HCT116 (cell line): Measurements from ENCODE around the gene CDH13. TPM values are rescaled to one million over a fixed set of nuclear protein-coding genes. Genes with fewer than 3 reads are reported as not detected.

Experiments used
- ATAC-seq: fragments of 200-7000 bp; cut with Tn5 transposase; 2 replicates; pipeline ENCODE4 v1.9.1; 2020; ENCODE audit warnings: mild to moderate bottlenecking, moderate library complexity
- BruUV-seq: library from RNA; stranded (reverse); fragments of 400-500 nt; replicated peaks from 2 replicates; lab custom pipeline; 2021; lab: Mats Ljungman, UMichigan
- CTCF ChIA-PET: fragments of 300-600 bp; sonication (Branson Sonifier 250); formaldehyde crosslinking; loops from one replicate; lab custom pipeline; 2021; ENCODE audit warnings: antibody characterized with exemption; lab: Charles Lee
- POLR2A ChIA-PET: fragments of 300-600, 350-600 bp; sonication (Branson Sonifier 250); formaldehyde crosslinking; loops from one replicate; lab custom pipeline; 2021; ENCODE audit warnings: antibody characterized with exemption; lab: Charles Lee
- RAD21 ChIA-PET, 2 experiments: fragments of 300-600 bp; sonication (Branson Sonifier 250); formaldehyde crosslinking; loops; one replicate each; lab custom pipeline; 2023; ENCODE audit warnings: low total read pairs in 2 of 2; ENCODE audit not compliant: uncharacterized antibody in 2 of 2, unreplicated experiment in 2 of 2, low non-redundant PET in 1 of 2; lab: Charles Lee
- DNase-seq: peaks from one replicate; pipeline ENCODE4 v3.0.0-alpha.2; 2010; ENCODE audit warnings: low read depth, low spot score
- H2AFZ ChIP-seq: fragments of 200-600 bp; shearing (Covaris generic), sonication (generic); 2 replicates; pipeline ENCODE4 v1.6.1; 2017; ENCODE audit warnings: low read depth, mixed run types, mixed read lengths, antibody characterized with exemption, low read length; ENCODE audit not compliant: poor library complexity, severe bottlenecking
- H3K27ac ChIP-seq: 2 replicates; pipeline ENCODE4 v1.5.1; 2012; ENCODE audit warnings: low read depth, low read length
- H3K27me3 ChIP-seq: fragments of 200-600 bp; sonication (generic); 2 replicates; pipeline ENCODE4 v1.6.1; 2016; ENCODE audit warnings: mixed run types, low read length, mixed read lengths; ENCODE audit not compliant: insufficient read depth
- H3K36me3 ChIP-seq, 2 experiments: fragments of 200-500 bp in 1 of 2; fragments of 200-600 bp in 1 of 2; sonication (Bioruptor generic) in 1 of 2; sonication (generic) in 1 of 2; 2 replicates each; pipeline versions ENCODE4 v1.5.1 to v1.6.1; 2014 to 2016; ENCODE audit warnings: low read length in 2 of 2, inconsistent platforms in 1 of 2, mixed read lengths in 1 of 2, mixed run types in 1 of 2; ENCODE audit not compliant: insufficient read depth in 2 of 2, control insufficient read depth in 1 of 2
- H3K4me1 ChIP-seq, 2 experiments: fragments of 200-600 bp in 1 of 2; sonication (generic) in 1 of 2; 2 replicates each; pipeline versions ENCODE4 v1.5.1 to v1.6.1; 2012 to 2017; ENCODE audit warnings: low read length in 2 of 2, inconsistent platforms in 1 of 2, mild to moderate bottlenecking in 1 of 2, mixed read lengths in 1 of 2, mixed run types in 1 of 2, moderate library complexity in 1 of 2; ENCODE audit not compliant: insufficient read depth in 2 of 2, control insufficient read depth in 1 of 2
- H3K4me2 ChIP-seq: fragments of 200-600 bp; sonication (generic); 2 replicates; pipeline ENCODE4 v1.6.1; 2017; ENCODE audit warnings: mixed run types, low read length, mixed read lengths
- H3K4me3 ChIP-seq, 2 experiments: fragments of 200-600 bp in 1 of 2; sonication (generic) in 1 of 2; replicated peaks in 1 of 2; 2 replicates each; pipeline ENCODE4 v1.5.1; 2011 to 2016; ENCODE audit warnings: low read length in 2 of 2, control low read depth in 1 of 2, low read depth in 1 of 2, mild to moderate bottlenecking in 1 of 2, mixed read lengths in 1 of 2, mixed run types in 1 of 2
- H3K79me2 ChIP-seq: fragments of 200-600 bp; sonication (generic); 2 replicates; pipeline ENCODE4 v1.6.1; 2017; ENCODE audit warnings: mild to moderate bottlenecking, mixed run types, low read length, moderate library complexity, mixed read lengths; ENCODE audit not compliant: insufficient read depth
- H3K9ac ChIP-seq: fragments of 200-600 bp; sonication (generic); 2 replicates; pipeline ENCODE4 v1.6.1; 2016; ENCODE audit warnings: low read length, mixed read lengths
- H3K9me2 ChIP-seq: fragments of 200-600 bp; sonication (generic), shearing (Covaris generic); 2 replicates; pipeline ENCODE4 v1.6.1; 2017; ENCODE audit warnings: mixed run types, mild to moderate bottlenecking, moderate library complexity; ENCODE audit not compliant: insufficient read depth
- H3K9me3 ChIP-seq, 2 experiments: fragments of 200-500 bp in 1 of 2; fragments of 200-600 bp in 1 of 2; sonication (Bioruptor generic) in 1 of 2; sonication (generic) in 1 of 2; 2 replicates each; pipeline ENCODE4 v1.6.1; 2014 to 2017; ENCODE audit warnings: low read length in 2 of 2, mixed read lengths in 2 of 2, inconsistent platforms in 1 of 2, low read depth in 1 of 2, mild to moderate bottlenecking in 1 of 2, mixed run types in 1 of 2, moderate library complexity in 1 of 2; ENCODE audit not compliant: control insufficient read depth in 1 of 2, insufficient read depth in 1 of 2
- H4K20me1 ChIP-seq: fragments of 200-600 bp; sonication (generic), shearing (Covaris generic); 2 replicates; pipeline ENCODE4 v1.6.1; 2017; ENCODE audit warnings: mixed run types, mild to moderate bottlenecking, moderate library complexity; ENCODE audit not compliant: insufficient read depth
- CBX3 ChIP-seq: IDR thresholded peaks from 2 replicates; pipeline ENCODE4 v1.6.1; 2012; ENCODE audit warnings: low read depth
- EGR1 ChIP-seq: IDR thresholded peaks from 2 replicates; pipeline ENCODE4 v1.6.1; 2012; ENCODE audit warnings: low read depth
- ELF1 ChIP-seq: IDR thresholded peaks from 2 replicates; pipeline ENCODE4 v1.6.1; 2012; ENCODE audit warnings: low read depth, borderline replicate concordance
- EZH2 ChIP-seq: fragments of 200-600 bp; sonication (generic); IDR thresholded peaks from 2 replicates; pipeline ENCODE4 v1.6.1; 2017; ENCODE audit warnings: antibody characterized with exemption, mixed run types
- EZH2phosphoT487 ChIP-seq: fragments of 200-600 bp; IDR thresholded peaks from 2 replicates; pipeline ENCODE4 v1.6.1; 2018; ENCODE audit warnings: antibody characterized with exemption, borderline replicate concordance
- FOSL1 ChIP-seq: IDR thresholded peaks from 2 replicates; pipeline ENCODE4 v1.6.1; 2012; ENCODE audit warnings: low read depth
- JUND ChIP-seq: IDR thresholded peaks from 2 replicates; pipeline ENCODE4 v1.6.1; 2012
- POLR2A ChIP-seq: IDR thresholded peaks from 2 replicates; pipeline ENCODE4 v1.7.0; 2011; ENCODE audit warnings: borderline replicate concordance; ENCODE audit not compliant: insufficient read depth, insufficient read length; ENCODE audit errors: extremely low read depth
- RAD21 ChIP-seq: IDR thresholded peaks from 2 replicates; pipeline ENCODE4 v1.6.1; 2012; ENCODE audit warnings: low read depth, mild to moderate bottlenecking
- SIN3A ChIP-seq: IDR thresholded peaks from 2 replicates; pipeline ENCODE4 v1.6.1; 2012; ENCODE audit warnings: low read depth
- SP1 ChIP-seq: IDR thresholded peaks from 2 replicates; pipeline ENCODE4 v1.6.1; 2012; ENCODE audit warnings: low read depth
- TCF7L2 ChIP-seq: IDR thresholded peaks from 2 replicates; pipeline ENCODE4 v1.7.0; 2011; ENCODE audit warnings: borderline replicate concordance, inconsistent platforms; ENCODE audit not compliant: insufficient read depth, insufficient read length; ENCODE audit errors: extremely low read depth
- YY1 ChIP-seq: IDR thresholded peaks from 2 replicates; pipeline ENCODE4 v1.6.1; 2011; ENCODE audit warnings: low read length, low read depth, moderate library complexity, mild to moderate bottlenecking; ENCODE audit not compliant: insufficient replicate concordance; ENCODE audit errors: extremely low read depth
- ZBTB33 ChIP-seq: IDR thresholded peaks from 2 replicates; pipeline ENCODE4 v1.6.1; 2011; ENCODE audit warnings: mild to moderate bottlenecking, low read length, moderate library complexity; ENCODE audit not compliant: insufficient replicate concordance; ENCODE audit errors: extremely low read depth
- ZFX ChIP-seq: fragments of 450-650 bp; IDR thresholded peaks from 2 replicates; pipeline ENCODE4 v1.6.1; 2017
- ZNF274 ChIP-seq: fragments of 200-500 bp; sonication (Bioruptor generic); IDR thresholded peaks from 2 replicates; pipeline ENCODE4 v1.6.1; 2014; ENCODE audit warnings: mild to moderate bottlenecking, low read depth, low read length, inconsistent platforms
- intact Hi-C: fragments of 100-400 bp; cut with micrococcal nuclease; formaldehyde crosslinking; loops from 2 replicates; pipeline ENCODE4 v1.10.0; 2022
- total RNA-seq: library from RNA; stranded (reverse); gene quantifications from one replicate; pipeline ENCODE4 v1.2.1, GENCODE V29; 2021; ENCODE audit not compliant: unreplicated experiment
- TF ChIP-seq, protein P1 (sequence below): IDR thresholded peaks from 2 replicates; pipeline ENCODE4 v1.6.1; 2012
- TF ChIP-seq, protein P2 (sequence below): IDR thresholded peaks from 2 replicates; pipeline ENCODE4 v1.6.1; 2012
- TF ChIP-seq, protein P3 (sequence below): IDR thresholded peaks from 2 replicates; pipeline ENCODE4 v1.6.1; 2012; ENCODE audit warnings: low read depth
- TF ChIP-seq, protein P4 (sequence below), 3 experiments: fragments of 200-600 bp in 1 of 3; sonication (generic) in 1 of 3; IDR thresholded peaks in 2 of 3; conservative IDR thresholded peaks in 1 of 3; 2 replicates each; pipeline ENCODE4 v1.5.1; 2012 to 2017; ENCODE audit warnings: low read depth in 2 of 3, low read length in 2 of 3, antibody characterized with exemption in 1 of 3, borderline replicate concordance in 1 of 3, control low read depth in 1 of 3, mild to moderate bottlenecking in 1 of 3, mixed read lengths in 1 of 3, mixed run types in 1 of 3, moderate library complexity in 1 of 3; ENCODE audit not compliant: insufficient read depth in 1 of 3

The CDH13 gene
- total RNA-seq, 1 experiment from 2014 or later: not detected

GRCh38 chr16:83044589-83044988 is 417.8 kb downstream of the CDH13 start:
- H3K4me2 ChIP-seq: no peak overlapping the region
- no peak overlapping the region for H2AFZ ChIP-seq
- H3K9ac ChIP-seq: no peak overlapping the region
- ChIA-PET CTCF (no interaction called here), POLR2A (no interaction called here), RAD21 (no interaction called here)
- peaks cover 14 to 19% of the 10 kb centered on the region in 2 experiments; a peak in 2 of 4 replicates for H3K9me3 ChIP-seq
- no peak for TF ChIP-seq FOSL1
- TF ChIP-seq SP1: no peak
- no peak for TF ChIP-seq EGR1
- TF ChIP-seq EZH2: no peak
- no peak for TF ChIP-seq EZH2phosphoT487
- no peak for TF ChIP-seq ZNF274
- TF ChIP-seq TCF7L2: no peak
- TF ChIP-seq YY1: no peak
- TF ChIP-seq JUND: no peak
- TF ChIP-seq SIN3A: no peak
- no peak for TF ChIP-seq CBX3
- no peak for TF ChIP-seq ZBTB33
- TF ChIP-seq, protein P1, sequence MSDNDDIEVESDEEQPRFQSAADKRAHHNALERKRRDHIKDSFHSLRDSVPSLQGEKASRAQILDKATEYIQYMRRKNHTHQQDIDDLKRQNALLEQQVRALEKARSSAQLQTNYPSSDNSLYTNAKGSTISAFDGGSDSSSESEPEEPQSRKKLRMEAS: no peak
- no peak for TF ChIP-seq RAD21
- TF ChIP-seq, protein P2, sequence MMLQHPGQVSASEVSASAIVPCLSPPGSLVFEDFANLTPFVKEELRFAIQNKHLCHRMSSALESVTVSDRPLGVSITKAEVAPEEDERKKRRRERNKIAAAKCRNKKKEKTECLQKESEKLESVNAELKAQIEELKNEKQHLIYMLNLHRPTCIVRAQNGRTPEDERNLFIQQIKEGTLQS: no peak
- TF ChIP-seq, protein P3, sequence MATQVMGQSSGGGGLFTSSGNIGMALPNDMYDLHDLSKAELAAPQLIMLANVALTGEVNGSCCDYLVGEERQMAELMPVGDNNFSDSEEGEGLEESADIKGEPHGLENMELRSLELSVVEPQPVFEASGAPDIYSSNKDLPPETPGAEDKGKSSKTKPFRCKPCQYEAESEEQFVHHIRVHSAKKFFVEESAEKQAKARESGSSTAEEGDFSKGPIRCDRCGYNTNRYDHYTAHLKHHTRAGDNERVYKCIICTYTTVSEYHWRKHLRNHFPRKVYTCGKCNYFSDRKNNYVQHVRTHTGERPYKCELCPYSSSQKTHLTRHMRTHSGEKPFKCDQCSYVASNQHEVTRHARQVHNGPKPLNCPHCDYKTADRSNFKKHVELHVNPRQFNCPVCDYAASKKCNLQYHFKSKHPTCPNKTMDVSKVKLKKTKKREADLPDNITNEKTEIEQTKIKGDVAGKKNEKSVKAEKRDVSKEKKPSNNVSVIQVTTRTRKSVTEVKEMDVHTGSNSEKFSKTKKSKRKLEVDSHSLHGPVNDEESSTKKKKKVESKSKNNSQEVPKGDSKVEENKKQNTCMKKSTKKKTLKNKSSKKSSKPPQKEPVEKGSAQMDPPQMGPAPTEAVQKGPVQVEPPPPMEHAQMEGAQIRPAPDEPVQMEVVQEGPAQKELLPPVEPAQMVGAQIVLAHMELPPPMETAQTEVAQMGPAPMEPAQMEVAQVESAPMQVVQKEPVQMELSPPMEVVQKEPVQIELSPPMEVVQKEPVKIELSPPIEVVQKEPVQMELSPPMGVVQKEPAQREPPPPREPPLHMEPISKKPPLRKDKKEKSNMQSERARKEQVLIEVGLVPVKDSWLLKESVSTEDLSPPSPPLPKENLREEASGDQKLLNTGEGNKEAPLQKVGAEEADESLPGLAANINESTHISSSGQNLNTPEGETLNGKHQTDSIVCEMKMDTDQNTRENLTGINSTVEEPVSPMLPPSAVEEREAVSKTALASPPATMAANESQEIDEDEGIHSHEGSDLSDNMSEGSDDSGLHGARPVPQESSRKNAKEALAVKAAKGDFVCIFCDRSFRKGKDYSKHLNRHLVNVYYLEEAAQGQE: no peak
- no peak for TF ChIP-seq ELF1
- TF ChIP-seq ZFX: no peak
- TF ChIP-seq, protein P4, sequence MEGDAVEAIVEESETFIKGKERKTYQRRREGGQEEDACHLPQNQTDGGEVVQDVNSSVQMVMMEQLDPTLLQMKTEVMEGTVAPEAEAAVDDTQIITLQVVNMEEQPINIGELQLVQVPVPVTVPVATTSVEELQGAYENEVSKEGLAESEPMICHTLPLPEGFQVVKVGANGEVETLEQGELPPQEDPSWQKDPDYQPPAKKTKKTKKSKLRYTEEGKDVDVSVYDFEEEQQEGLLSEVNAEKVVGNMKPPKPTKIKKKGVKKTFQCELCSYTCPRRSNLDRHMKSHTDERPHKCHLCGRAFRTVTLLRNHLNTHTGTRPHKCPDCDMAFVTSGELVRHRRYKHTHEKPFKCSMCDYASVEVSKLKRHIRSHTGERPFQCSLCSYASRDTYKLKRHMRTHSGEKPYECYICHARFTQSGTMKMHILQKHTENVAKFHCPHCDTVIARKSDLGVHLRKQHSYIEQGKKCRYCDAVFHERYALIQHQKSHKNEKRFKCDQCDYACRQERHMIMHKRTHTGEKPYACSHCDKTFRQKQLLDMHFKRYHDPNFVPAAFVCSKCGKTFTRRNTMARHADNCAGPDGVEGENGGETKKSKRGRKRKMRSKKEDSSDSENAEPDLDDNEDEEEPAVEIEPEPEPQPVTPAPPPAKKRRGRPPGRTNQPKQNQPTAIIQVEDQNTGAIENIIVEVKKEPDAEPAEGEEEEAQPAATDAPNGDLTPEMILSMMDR (IDR thresholded peaks at IDR 0.05 in 2 of 3, conservative IDR thresholded peaks at IDR 0.05 in 1 of 3; ENCODE audit: borderline replicate concordance in 1 of 3, insufficient read depth in 1 of 3, low read depth in 2 of 3, low read length in 2 of 3): no peak
- TF ChIP-seq POLR2A: no peak
- no peaks in the 10 kb centered on the region for H3K4me1 ChIP-seq
- H3K36me3 ChIP-seq: no peaks in the 10 kb centered on the region
- H3K4me3 ChIP-seq: no peak overlapping the region
- ATAC-seq: no peak
- no peaks in the 10 kb centered on the region for H3K27me3 ChIP-seq
- DNase-seq: no peak
- H3K27ac ChIP-seq: no peak overlapping the region
- H3K79me2 ChIP-seq: no peaks in the 10 kb centered on the region
- intact Hi-C loops: no loop called here
- no peaks in the 10 kb centered on the region for H3K9me2 ChIP-seq
- H4K20me1 ChIP-seq: no peaks in the 10 kb centered on the region
- BruUV-seq: no TSS peak
